NCI-H82 treated with DMSO at 0.1 percent for 48 hours (cell line): ENCODE results near the gene KLHDC7A.

ENCODE experiments used
- DNase-seq: peaks from one replicate; lab custom pipeline; 2025; ENCODE audit not compliant: unreplicated experiment; lab: John Stamatoyannopoulos, UW

The KLHDC7A gene

DNA sequence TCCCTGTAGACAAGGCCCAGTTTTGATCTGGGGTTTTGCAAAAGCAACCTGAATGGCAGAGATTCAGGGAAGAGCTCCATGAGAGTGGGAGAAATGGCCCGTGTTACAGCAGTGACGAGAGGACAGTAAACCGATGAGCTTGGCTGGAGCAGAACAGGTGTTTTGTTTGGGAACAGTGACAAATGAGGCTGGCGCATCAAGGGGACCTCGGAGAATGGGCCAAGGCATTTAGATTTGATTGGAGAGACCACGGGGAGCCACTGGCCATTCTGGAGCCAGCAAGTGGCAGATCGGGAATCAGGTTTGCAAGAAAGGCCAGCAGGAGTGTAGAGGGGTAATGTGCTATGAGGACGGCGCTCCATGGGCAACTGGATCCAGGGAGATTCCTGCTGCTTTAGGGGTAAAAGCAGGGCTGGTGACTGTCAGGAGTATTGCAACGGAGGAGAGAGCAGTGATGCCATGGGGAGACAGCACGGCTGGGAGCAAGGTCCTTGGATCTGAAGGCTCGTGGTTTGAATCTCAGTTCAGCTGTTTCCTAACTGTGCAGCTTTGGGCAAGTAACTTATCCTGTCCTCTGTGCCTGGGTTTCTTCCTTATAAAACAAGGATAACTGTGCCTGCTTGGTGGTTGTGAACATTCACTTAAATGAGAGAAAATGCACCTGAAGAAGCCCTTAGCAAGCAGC is 9.9 kb upstream of the KLHDC7A start:
- DNase-seq, result no peak

DNA sequence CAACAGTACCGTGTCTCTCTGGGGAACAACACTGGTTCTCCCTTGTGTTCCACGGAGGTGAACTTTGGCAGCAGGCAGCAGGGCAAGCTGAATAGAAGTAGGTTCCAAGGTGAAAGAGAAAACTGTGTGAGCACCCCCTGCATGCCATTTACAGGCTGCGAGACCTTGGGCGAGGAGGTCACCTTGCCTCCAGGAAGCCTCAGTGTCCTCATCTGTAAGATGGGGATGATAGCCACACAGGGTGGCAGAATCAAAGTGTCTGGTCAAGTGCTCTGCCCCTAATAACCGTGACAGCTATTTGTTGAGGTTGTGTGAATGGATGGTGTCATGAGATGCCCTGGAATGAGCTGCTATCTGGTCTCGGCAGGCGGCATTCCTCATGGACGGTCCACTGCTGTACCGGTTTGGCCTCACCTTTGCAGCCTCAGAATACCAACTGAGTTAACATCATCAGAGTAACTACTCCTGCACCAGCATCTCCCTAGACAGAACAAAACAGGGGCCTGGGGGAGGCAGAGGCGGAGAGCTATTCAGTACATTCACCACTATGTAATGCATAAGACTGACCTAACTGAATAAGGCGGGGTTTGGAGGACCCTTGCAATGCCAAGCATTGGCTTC is 7.4 kb upstream of the KLHDC7A start:
- no peak for DNase-seq

DNA sequence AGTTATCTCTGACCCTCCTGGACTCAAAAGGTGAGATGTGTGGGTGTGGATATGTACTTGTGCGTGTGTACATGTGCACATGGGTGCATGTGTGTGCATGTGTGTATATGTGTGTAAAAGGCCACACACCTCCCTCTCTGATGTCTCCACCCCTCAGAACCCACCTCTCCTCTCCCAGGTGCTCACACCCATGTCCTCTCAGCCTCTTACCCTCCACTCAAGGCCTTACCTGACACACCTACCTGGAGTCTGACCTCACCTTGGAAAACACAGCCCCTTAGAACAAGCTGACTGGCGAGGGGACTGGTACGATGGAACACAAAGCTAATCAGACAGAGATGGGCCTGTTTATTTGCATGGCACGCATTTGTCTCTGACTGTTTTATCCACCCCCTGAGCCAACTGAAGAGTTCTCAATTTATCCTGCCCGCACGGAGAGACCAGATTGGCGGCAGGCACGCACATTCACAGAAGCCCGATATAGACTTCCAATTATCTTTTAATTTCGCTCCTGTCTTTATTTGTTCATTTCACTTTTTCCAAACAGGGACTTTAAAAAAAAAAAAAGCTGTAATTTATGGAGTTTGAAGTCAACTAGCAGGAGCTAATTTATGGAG is 6.1 kb upstream of the KLHDC7A start:
- DNase-seq, result no peak

DNA sequence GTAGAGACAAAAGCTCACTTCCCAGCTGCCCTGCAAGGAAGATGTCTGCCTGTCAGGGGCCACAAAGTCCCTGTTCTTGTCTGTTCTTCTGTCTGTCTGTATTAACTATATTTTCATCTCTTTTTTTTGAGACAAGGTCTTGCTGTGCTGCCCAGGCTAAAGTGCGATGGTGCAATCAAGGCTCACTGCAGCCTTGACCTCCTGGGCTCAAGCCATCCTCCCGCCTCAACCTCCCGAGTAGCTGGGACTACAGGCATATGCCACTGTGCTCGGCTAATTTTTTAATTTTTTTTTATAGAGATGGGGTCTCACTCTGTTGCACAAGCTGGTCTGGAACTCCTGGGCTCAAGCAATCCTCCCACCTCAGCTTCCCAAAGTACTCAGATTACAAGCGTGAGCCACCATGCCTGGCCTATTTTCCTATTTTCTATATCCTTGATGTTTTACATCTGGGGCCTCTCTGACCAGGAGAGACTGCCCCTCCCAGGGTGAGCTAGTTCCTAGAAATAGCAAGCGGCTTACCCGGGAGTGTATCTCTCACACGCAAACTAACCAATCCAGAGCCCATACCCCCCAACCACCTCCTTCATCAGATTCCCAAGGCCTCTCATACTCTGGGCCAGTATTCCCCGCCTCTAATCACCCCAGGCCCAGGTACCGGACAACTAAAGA is 5.4 kb upstream of the KLHDC7A start:
- DNase-seq, result no peak

DNA sequence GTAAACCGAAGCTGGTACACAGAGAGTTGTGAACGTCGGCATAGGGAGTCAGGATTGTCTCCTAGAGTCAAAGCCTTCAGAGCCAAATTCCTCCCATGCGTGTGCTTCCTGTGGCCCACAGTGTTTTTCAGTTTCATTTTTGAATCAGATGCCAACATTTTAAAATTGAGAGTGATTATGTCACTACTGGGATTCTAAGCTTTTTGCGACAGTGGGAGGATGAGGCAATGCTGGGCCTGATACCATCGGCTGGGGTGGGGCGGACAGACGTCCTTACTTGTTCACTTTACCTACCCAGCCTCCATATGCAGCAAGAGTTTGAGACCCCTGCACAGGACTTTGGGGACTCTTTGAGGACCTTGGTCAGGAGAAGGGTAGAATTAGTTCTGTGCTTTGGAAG is 1.3 kb upstream of the KLHDC7A start:
- DNase-seq, result no peak

DNA sequence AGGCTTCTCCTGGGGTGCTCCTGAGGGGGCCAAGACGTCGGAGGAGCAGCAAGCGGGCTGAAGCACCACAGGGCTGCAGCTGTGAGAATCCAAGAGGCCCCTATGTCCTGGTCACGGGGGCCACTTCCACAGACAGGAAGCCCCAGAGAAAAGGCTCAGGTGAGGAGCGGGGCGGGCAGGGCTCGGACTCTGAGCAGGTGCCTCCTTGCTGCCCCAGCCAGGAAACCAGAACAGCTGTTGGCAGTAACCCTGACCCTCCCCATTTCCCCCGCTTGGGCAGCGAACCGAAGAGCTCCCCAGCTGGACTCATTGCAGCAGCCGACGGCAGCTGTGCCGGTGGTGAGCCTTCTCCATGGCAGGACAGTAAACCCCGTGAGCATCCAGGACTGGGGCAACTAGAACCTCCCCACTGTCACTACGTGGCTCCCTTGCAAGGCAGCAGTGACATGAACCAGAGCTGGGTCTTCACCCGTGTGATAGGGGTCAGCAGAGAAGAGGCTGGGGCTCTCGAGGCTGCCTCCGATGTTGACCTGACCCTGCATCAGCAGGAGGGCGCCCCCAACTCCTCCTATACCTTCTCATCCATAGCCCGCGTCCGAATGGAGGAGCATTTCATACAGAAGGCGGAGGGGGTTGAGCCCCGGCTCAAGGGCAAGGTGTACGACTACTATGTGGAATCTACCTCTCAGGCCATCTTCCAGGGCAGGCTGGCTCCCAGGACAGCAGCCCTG is 625 bp downstream of the KLHDC7A start:
- DNase-seq, result no peak

DNA sequence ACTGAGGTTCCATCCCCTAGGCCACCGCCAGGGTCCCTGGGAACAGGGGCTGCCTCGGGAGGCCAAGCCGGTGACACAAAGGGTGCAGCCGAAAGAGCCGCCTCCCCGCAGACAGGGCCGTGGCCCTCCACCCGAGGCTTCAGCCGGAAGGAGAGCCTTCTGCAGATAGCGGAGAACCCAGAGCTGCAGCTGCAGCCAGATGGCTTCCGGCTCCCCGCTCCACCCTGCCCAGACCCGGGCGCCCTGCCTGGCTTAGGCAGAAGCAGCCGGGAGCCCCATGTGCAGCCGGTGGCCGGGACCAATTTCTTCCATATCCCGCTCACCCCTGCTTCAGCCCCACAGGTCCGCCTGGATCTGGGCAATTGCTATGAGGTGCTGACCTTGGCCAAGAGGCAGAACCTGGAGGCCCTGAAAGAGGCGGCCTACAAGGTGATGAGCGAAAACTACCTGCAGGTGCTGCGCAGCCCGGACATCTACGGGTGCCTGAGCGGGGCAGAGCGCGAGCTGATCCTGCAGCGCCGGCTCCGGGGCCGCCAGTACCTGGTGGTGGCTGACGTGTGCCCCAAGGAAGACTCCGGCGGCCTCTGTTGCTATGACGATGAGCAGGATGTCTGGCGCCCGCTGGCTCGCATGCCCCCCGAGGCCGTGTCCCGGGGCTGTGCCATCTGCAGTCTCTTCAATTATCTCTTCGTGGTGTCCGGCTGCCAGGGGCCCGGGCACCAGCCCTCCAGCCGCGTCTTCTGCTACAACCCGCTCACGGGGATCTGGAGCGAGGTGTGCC is 1.4 kb downstream of the KLHDC7A start:
- no peak for DNase-seq

DNA sequence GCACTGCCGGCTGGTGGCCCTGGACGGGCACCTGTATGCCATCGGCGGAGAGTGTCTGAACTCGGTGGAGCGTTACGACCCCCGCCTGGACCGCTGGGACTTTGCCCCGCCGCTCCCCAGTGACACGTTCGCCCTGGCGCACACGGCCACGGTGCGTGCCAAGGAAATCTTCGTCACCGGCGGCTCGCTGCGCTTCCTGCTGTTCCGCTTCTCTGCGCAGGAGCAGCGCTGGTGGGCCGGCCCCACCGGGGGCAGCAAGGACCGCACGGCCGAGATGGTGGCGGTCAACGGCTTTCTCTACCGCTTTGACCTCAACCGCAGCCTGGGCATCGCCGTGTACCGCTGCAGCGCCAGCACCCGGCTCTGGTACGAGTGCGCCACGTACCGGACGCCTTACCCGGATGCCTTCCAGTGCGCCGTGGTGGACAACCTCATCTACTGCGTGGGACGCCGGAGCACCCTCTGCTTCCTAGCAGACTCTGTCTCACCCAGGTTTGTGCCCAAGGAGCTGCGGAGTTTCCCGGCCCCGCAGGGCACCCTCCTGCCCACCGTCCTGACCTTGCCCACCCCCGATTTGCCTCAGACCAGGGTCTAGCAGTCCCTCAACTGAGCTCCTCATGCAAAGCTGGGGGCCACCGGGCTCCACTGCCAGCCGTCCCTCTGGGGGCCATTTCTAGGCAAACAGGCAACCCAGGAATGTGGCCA is 2.1 kb downstream of the KLHDC7A start:
- no peak for DNase-seq

DNA sequence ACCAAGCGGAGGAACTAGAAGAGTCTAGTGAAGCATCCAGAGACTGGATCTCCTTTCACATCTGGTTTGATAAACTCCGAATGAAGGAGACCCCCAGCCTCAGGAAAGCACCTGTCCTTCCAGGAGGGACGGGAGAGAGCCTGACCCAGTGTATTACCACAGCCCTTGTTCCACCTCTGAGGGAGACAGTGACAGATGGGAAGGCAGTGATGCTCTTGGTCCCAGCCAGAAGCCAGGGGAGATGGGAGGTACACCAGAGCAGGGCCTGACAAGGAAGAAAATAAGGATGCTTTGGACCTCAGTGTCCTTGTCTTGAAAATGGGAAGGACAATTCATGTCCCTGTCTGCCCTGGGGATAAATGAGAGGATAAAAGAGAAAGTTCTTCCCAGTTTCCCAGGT is 3.5 kb downstream of the KLHDC7A start:
- no peak for DNase-seq

DNA sequence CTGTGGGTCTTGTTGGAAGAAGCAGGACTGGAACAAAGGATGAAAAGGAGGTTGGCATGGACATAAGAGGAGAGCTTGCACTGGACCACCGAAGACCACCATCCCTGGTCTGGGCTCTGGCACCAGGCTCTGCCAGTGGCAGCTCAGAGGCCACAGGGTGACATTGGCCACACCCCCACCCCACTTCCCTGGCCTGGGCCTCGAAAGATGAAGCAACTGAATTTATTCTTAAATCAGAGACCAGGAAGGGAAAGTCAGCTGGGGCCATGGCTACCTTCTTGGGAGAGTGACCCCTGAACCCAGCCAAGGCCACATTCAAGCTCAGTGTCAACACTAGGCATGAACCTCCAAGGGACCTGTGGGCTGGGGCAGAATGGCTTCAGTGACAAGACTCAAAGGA is 4.0 kb downstream of the KLHDC7A start:
- no peak for DNase-seq

DNA sequence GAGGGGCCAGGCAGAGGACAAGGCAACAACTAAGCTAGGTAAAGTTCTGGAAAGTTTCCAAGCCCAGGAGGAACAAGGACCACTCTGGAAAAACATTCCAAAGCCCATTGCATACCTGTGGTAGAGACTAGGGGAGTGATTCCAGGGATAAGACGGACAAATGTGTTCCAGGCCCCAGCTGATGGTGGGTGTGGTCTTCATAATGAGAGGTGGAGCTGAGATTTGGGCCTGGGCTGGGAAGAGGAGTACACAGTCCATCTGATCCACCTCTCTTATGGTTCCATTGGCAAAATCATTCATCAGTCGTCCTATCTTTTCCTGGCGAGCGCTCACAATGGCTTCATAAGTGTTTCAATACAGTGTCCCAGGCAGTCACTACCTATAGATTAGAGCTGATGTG is 4.5 kb downstream of the KLHDC7A start:
- no peak for DNase-seq

DNA sequence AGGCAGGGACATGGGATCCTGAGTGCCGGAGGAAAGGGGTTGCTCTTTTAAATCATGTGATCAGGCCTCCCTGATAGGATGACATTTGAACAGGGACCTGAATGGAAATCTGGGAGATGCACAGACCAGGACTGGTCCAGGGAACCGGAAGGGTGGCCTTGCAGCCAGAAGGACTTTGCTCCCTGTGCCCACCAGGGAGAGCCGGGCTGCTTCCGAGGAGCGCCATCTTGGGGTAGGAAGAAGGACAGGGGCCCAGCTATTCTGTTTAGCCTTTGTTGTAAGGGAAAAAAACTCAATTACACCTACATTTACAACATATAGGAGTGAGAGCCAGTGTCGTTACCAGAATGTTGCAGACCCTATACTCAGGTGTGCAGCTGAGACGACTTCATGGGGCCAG is 5.5 kb downstream of the KLHDC7A start:
- peak; percentile 2 for DNase-seq

DNA sequence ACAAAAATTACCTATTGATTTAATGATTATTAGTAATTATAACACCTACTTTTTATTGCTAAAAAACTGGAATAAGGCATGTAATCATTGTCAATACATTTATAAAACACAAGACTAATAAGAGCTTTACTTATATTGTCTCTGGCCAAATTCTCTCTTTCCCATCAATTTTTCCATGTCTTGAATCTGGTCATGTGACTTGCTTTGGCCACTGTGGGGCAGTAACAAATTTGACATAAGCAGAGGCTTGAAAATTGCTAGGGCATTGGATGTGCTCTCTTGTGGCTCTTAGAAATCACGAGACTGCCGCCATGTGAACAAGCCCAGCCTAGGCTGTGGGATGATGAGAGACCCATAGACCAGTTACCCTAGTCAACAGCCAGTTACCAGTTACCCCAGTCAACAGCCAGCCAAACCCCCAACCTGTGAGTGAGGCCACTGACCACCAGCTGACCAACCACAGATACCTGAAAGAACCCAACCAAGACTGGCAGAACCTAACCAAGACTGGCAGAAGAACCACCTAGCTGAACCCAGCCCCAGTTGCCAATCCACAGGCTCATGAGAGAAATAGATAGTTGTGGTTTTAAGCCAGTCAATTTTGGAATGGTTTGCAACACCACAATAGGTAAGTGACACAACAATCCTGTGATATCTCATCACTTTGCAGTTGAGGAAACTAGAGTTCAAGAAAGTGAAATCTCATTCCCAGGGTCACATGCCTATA is 8.8 kb downstream of the KLHDC7A start:
- DNase-seq, result no peak

DNA sequence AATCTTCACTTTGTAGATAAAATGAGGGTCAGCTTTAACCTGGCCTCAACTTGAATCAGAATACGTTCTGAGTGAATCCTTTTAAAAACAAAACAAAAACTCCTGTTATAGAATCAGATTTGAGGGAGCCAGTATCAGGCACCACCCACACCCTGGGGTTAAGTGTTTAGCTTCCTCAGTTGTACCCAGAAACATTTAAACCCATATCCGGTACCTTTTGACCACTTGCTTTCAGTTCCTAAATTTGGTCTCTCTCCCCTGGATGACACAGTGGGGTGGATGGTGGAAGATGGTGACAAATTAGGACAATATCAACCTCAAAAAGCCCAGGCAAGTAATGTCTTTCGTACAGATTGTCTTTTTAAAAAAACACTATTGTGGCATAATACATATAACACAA is 10.4 kb downstream of the KLHDC7A start:
- DNase-seq, result no peak

DNA sequence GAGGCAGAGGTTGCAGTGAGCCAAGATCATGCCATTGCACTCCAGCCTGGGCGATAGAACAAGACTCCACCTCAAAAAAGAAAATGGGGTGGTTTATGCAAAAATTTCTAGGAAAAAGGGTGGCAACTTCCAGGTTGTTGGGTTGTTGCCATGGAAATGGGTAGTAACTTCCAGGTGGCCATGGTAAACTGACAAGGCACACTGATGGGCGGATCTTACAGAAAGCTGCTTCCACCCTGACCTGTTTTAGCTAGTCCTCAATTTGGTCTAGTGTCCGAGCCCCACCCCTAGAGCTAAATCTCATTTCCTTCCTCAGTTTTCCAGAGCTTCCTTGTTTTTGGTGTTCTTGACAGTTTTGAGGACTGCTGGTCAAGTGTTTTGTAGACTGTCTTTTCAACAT is 13.6 kb downstream of the KLHDC7A start:
- DNase-seq, result no peak

DNA sequence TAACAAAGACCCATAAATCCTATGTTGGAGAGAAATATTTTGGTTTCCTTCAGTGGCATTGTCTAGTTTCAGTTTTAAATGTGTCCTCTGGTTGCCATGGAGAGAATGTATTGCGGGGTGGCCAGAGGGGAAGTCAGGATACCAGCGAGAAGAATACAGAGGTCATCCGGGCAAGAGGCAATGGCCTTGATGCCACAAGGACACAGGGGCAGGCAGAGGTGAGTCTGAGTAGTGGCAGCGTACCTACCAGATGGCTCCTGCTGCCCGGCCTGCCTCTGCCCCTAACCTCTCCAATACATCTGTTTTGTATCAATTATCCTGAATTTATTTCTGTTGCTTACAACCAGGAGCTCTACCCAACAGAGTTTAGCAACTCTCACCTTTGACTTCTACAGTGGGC is 14.9 kb downstream of the KLHDC7A start:
- DNase-seq, result no peak

DNA sequence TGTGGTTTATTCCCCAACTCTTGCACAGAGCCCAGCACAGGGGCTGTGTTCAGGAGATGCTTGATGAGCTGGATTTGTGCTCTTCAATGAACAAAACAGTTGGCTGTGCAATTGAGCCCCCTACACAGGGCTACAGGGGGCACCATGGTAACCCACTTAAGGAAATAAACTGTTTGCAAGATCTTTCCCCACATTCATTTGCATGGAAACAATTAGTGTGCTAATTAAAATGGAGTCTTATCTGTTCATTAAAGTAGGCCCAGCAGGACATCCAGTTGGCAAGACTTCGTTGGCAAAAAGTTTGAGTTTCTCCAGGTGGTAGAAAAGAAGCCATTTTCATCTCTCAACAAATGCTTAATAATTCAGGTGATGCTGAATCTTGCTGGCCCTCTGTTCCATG is 15.3 kb downstream of the KLHDC7A start:
- no peak for DNase-seq

DNA sequence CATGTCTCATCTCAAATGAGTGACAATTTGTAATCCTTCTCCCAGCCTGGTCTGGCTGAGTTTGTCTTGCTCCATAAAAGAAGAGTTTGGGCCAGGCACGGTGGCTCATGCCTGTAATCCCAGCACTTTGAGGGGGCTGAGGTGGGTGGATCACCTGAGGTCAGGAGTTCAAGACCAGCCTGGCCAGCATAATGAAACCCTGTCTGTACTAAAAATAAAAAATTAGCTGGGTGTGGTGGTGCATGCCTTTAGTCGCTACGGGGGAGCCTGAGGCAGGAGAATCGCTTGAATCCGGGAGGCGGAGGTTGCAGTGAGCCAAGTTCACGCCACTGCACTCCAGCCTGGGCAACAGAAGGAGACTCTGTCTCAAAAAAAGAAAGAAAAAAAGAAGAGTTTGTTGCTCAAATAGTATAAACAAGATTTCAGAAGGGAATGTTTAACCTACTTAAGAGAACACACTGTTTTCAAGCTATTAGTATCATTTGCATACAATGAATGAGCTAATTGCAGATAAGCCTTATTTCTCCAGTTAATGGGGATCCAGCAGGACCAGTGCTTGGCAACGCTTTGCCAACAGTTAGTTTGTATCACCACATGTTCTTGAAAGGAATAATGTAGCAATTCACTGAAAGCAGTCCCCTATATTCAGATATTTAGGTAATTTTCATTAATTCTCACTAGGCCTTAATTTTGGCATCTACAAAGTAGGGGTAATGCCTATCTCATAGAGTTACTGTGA is 15.9 kb downstream of the KLHDC7A start:
- no peak for DNase-seq

DNA sequence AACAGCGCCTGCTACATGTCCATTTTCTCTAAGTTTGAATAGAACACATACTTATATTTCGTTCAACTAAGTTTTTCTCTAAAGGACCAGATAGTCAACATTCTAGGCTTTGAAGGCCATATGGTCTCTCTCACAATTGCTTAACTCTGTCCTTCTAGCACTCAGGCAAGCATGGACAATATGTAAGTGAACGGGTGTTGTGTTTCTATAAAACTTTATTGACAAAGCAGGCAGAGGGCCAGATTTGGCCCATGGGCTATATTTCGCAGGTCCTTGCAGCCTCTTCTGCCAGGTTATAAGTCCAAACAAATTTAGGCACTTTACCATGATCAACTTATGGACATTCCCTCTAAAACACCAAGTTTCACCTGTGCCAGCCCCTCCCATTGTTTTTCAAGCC is 21.1 kb downstream of the KLHDC7A start:
- no peak for DNase-seq
